Measurements from ENCODE around the gene RPRD1A.

Gene RPRD1A

GRCh38 chr18:36031903-36032302 lies 35.5 kb downstream of the RPRD1A start:
- no peak for DNase-seq (ENCODE audit: low read depth)

GRCh38 chr18:36031407-36031806 lies 36.0 kb downstream of the RPRD1A start:
- DNase-seq (ENCODE audit: low read depth) = no peak

- DNase-seq (ENCODE audit: low read depth) = no peak
Observed at GRCh38 chr18:36028859-36029258, 38.5 kb downstream of the RPRD1A start.

GRCh38 chr18:36025025-36025424 lies 42.3 kb downstream of the RPRD1A start:
- peak; percentile 73 for DNase-seq (ENCODE audit: low read depth)

- peak; percentile 13 for DNase-seq (ENCODE audit: low read depth)
Observed at GRCh38 chr18:36024241-36024640, 43.1 kb downstream of the RPRD1A start.

GRCh38 chr18:36023336-36023735 lies 44.0 kb downstream of the RPRD1A start:
- DNase-seq (ENCODE audit: low read depth) = peak; percentile 31

GRCh38 chr18:36020174-36020711 lies 47.1 kb downstream of the RPRD1A start:
- DNase-seq (ENCODE audit: low read depth) = no peak

- DNase-seq (ENCODE audit: low read depth) = peak; percentile 15
Observed at GRCh38 chr18:36017232-36017631, 50.1 kb downstream of the RPRD1A start.

- DNase-seq (ENCODE audit: low read depth) = no peak
Observed at GRCh38 chr18:36015629-36016028, 51.7 kb downstream of the RPRD1A start.

GRCh38 chr18:36012891-36013290 lies 54.5 kb downstream of the RPRD1A start:
- DNase-seq (ENCODE audit: low read depth) = no peak

GRCh38 chr18:36009214-36009613 lies 58.1 kb downstream of the RPRD1A start:
- DNase-seq (ENCODE audit: low read depth) = no peak

GRCh38 chr18:36006997-36007396 lies 60.4 kb downstream of the RPRD1A start:
- no peak for DNase-seq (ENCODE audit: low read depth)

- DNase-seq (ENCODE audit: low read depth) = no peak
Observed at GRCh38 chr18:35999925-36000324, 67.4 kb downstream of the RPRD1A start.

GRCh38 chr18:35998967-35999366 lies 68.4 kb downstream of the RPRD1A start:
- no peak for DNase-seq (ENCODE audit: low read depth)

GRCh38 chr18:35993013-35993412 lies 74.3 kb downstream of the RPRD1A start:
- DNase-seq (ENCODE audit: low read depth) = no peak

GRCh38 chr18:35991696-35992095 lies 75.7 kb downstream of the RPRD1A start:
- DNase-seq (ENCODE audit: low read depth) = peak; percentile 44

GRCh38 chr18:35983818-35984217 lies 83.5 kb downstream of the RPRD1A start:
- peak; percentile 92 for DNase-seq (ENCODE audit: low read depth)

GRCh38 chr18:35983147-35983546 lies 84.2 kb downstream of the RPRD1A start:
- peak; percentile 6 for DNase-seq (ENCODE audit: low read depth)

- peak; percentile 88 for DNase-seq (ENCODE audit: low read depth)
Observed at GRCh38 chr18:35982409-35983114, 84.8 kb downstream of the RPRD1A start.

GRCh38 chr18:35979112-35979511 lies 88.2 kb downstream of the RPRD1A start:
- DNase-seq (ENCODE audit: low read depth) = no peak

GRCh38 chr18:35974181-35974580 lies 93.2 kb downstream of the RPRD1A start:
- no peak for DNase-seq (ENCODE audit: low read depth)

GRCh38 chr18:35973650-35974049 lies 93.7 kb downstream of the RPRD1A start:
- DNase-seq (ENCODE audit: low read depth) = no peak

- peak; percentile 91 for DNase-seq (ENCODE audit: low read depth)
Observed at GRCh38 chr18:35972197-35973000, 95.0 kb downstream of the RPRD1A start, which contains the start of gene RMP24. RMP24 (plus strand) TSS chr18:35972679.

Data from EH (cell line).